PC-9 (cell line): ENCODE results near the gene HJV. TPM values are rescaled to one million over a fixed set of nuclear protein-coding genes. Genes with fewer than 3 reads are reported as not detected.

ENCODE experiments used
- BruUV-seq: library from RNA; stranded (reverse); fragments of 400-500 nt; replicated peaks from 2 replicates; lab custom pipeline; 2021; lab: Mats Ljungman, UMichigan
- CTCF ChIA-PET: fragments of 300-600 bp; sonication (Branson Sonifier 250); formaldehyde crosslinking; loops from one replicate; lab custom pipeline; 2022; ENCODE audit warnings: antibody characterized with exemption; lab: Charles Lee
- POLR2A ChIA-PET: fragments of 300-600 bp; sonication (Branson Sonifier 250); formaldehyde crosslinking; loops from one replicate; lab custom pipeline; 2022; ENCODE audit warnings: antibody characterized with exemption; ENCODE audit not compliant: unreplicated experiment; lab: Charles Lee
- DNase-seq, 2 experiments: peaks; one replicate each; pipeline versions ENCODE4 v3.0.0 to v3.0.0-alpha.2; 2015 to 2022; ENCODE audit warnings: mixed read lengths in 1 of 2
- H2AFZ ChIP-seq: fragments of 200-600 bp; sonication (generic); 2 replicates; pipeline ENCODE4 v1.8.1; 2017; ENCODE audit warnings: antibody characterized with exemption
- H3F3A ChIP-seq: fragments of 200-600 bp; sonication (generic); 2 replicates; pipeline ENCODE4 v1.8.1; 2017; ENCODE audit warnings: antibody characterized with exemption, mild to moderate bottlenecking, low read depth; ENCODE audit not compliant: insufficient read depth
- H3K27ac ChIP-seq: fragments of 200-600 bp; sonication (generic); 2 replicates; pipeline ENCODE4 v1.6.1; 2016; ENCODE audit warnings: mixed run types
- H3K27me3 ChIP-seq: fragments of 200-600 bp; sonication (generic); 2 replicates; pipeline ENCODE4 v1.6.1; 2016; ENCODE audit warnings: low read depth, mixed run types; ENCODE audit not compliant: insufficient read depth
- H3K36me3 ChIP-seq: fragments of 200-600 bp; sonication (generic); 2 replicates; pipeline ENCODE4 v1.6.1; 2016; ENCODE audit warnings: low read depth, mixed run types
- H3K4me1 ChIP-seq: fragments of 200-600 bp; sonication (generic); replicated peaks from 2 replicates; pipeline ENCODE4 v1.6.1; 2016; ENCODE audit warnings: mixed run types; ENCODE audit not compliant: insufficient read depth
- H3K4me2 ChIP-seq: fragments of 200-600 bp; sonication (generic); 2 replicates; pipeline ENCODE4 v1.6.1; 2017; ENCODE audit warnings: mixed run types
- H3K4me3 ChIP-seq: fragments of 200-600 bp; sonication (generic); 2 replicates; pipeline ENCODE4 v1.6.1; 2016; ENCODE audit warnings: mixed run types
- H3K79me2 ChIP-seq: fragments of 200-600 bp; sonication (generic); 2 replicates; pipeline ENCODE4 v1.6.1; 2017; ENCODE audit warnings: low read depth, mixed run types
- H3K9me2 ChIP-seq: fragments of 200-600 bp; sonication (generic); 2 replicates; pipeline ENCODE4 v1.8.1; 2017; ENCODE audit warnings: mild to moderate bottlenecking; ENCODE audit not compliant: insufficient read depth
- H3K9me3 ChIP-seq: fragments of 200-600 bp; sonication (generic); 2 replicates; pipeline ENCODE4 v1.8.1; 2016; ENCODE audit warnings: low read depth; ENCODE audit not compliant: insufficient read depth
- H4K20me1 ChIP-seq: fragments of 200-600 bp; sonication (generic); 2 replicates; pipeline ENCODE4 v1.8.1; 2017; ENCODE audit not compliant: insufficient read depth
- EZH2 ChIP-seq: fragments of 200-600 bp; sonication (generic); IDR thresholded peaks from 2 replicates; pipeline ENCODE4 v1.8.0; 2017; ENCODE audit warnings: antibody characterized with exemption, low read depth
- intact Hi-C: fragments of 100-400 bp; cut with micrococcal nuclease; formaldehyde crosslinking; loops from one replicate; pipeline ENCODE4 v1.10.0; 2022; ENCODE audit not compliant: unreplicated experiment
- total RNA-seq: library from RNA; stranded (reverse); gene quantifications from 2 replicates; pipeline ENCODE4 v1.2.3, GENCODE V29; 2021
- TF ChIP-seq, protein P1 (sequence below): fragments of 200-600 bp; sonication (generic); conservative IDR thresholded peaks from 2 replicates; pipeline ENCODE4 v1.6.1; 2017; ENCODE audit warnings: mixed run types, antibody characterized with exemption, mild to moderate bottlenecking, moderate library complexity

HJV gene
- total RNA-seq, 1 experiment from 2014 or later = not detected

DNA sequence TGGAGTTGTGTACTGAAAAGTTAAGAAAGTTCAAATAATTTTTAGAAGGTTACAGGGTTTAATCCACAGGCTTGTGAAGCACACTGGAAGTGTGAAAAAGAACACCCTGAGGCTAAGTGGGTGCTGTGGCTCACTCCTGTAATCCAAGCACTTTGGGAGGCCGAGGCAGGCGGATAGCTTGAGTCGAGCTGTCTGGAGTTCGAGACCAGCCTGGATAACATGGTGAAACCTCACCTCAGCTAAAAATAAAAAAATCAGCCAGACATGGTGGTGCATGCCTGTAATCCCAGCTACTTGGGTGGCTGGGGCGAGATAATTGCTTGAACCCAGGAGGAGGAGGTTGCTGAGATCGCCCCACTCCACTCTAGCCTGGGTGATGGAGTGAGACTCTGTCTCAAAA lies 35.0 kb downstream of the HJV start:
- Histone ChIP-seq H3K9me3 (no peaks in the 10 kb centered on the region), H2AFZ (no peak overlapping the region), H3K27ac (peak overlapping the region; percentile 36), H3K4me3 (no peak overlapping the region), H4K20me1 (no peaks in the 10 kb centered on the region), H3K79me2 (no peaks in the 10 kb centered on the region), H3K4me2 (peak overlapping the region; percentile 53), H3K27me3 (no peaks in the 10 kb centered on the region), H3K9me2 (no peaks in the 10 kb centered on the region), H3K36me3 (no peaks in the 10 kb centered on the region), H3F3A (peaks cover 39% of the 10 kb centered on the region), H3K4me1 (peaks cover 49% of the 10 kb centered on the region)
- ChIA-PET CTCF (interaction anchor here (0.7 kb wide), 1 partner anchor 124 kb away, joined by 4 read pairs; no protein-coding TSS in a partner anchor), POLR2A (no interaction called here)
- no TSS peak for BruUV-seq
- no peak for DNase-seq
- intact Hi-C loops = no loop called here
- TF ChIP-seq EZH2 = no peak
- TF ChIP-seq, protein P1, sequence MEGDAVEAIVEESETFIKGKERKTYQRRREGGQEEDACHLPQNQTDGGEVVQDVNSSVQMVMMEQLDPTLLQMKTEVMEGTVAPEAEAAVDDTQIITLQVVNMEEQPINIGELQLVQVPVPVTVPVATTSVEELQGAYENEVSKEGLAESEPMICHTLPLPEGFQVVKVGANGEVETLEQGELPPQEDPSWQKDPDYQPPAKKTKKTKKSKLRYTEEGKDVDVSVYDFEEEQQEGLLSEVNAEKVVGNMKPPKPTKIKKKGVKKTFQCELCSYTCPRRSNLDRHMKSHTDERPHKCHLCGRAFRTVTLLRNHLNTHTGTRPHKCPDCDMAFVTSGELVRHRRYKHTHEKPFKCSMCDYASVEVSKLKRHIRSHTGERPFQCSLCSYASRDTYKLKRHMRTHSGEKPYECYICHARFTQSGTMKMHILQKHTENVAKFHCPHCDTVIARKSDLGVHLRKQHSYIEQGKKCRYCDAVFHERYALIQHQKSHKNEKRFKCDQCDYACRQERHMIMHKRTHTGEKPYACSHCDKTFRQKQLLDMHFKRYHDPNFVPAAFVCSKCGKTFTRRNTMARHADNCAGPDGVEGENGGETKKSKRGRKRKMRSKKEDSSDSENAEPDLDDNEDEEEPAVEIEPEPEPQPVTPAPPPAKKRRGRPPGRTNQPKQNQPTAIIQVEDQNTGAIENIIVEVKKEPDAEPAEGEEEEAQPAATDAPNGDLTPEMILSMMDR = no peak

DNA sequence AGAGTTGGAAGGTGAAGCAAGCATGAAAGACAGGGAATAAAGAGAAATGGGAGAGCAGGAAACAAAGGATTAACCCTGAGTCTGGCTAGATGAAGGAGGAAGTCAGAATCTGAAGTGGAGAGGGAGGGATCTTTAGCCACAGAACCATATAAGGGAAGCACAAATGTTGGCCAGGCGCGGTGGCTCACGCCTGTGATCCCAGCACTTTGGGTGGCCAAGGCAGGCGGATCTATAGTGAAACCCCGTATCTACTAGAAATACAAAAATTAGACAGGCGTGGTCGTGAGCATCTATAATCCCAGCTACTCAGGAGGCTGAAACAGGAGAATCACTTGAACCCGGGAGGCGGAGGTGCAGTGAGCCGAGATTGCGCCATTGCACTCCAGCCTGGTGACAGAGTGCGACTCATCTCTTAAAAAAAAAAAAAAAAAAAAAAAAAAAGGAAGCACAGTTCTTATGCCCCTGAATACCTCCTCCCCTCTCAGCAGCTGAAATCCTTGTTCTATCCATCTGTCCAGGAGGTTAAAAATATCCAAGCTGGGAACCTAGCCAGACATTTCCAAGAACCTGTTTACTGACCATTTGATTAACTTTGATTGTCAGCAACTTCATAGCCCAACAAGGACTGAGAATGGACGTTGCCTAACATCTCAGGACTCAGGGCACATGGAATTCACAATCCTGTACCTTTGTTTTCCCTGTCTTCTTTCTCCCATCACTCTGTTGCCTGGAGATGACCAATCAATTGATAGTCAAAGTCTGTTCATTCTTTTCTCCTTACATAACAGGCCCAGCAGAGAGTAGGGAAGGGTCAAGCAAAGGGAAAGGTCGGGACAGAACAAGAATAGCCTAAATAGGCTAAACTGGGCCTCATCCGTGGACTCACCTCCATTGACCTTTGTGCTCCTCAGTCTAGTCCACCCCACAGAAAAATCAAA lies 35.8 kb downstream of the HJV start:
- peaks cover 31% of the 10 kb centered on the region for H3F3A ChIP-seq
- no peak overlapping the region for H2AFZ ChIP-seq
- peak overlapping the region; percentile 53 for H3K4me2 ChIP-seq
- no peaks in the 10 kb centered on the region for H3K9me3 ChIP-seq
- H3K9me2 ChIP-seq = no peaks in the 10 kb centered on the region
- TF ChIP-seq, protein P1 = no peak
- TF ChIP-seq EZH2 = no peak
- peaks cover 46% of the 10 kb centered on the region for H3K4me1 ChIP-seq
- POLR2A ChIA-PET = interaction anchor here (0.7 kb wide), 2 partner anchors 8 to 244 kb away, joined by 3 to 6 read pairs; no protein-coding TSS in a partner anchor
- no peaks in the 10 kb centered on the region for H3K36me3 ChIP-seq
- DNase-seq = peak; percentile 33 to 78
- TSS peak; percentile 36 for BruUV-seq
- no peaks in the 10 kb centered on the region for H4K20me1 ChIP-seq
- H3K79me2 ChIP-seq = no peaks in the 10 kb centered on the region
- CTCF ChIA-PET = no interaction called here
- H3K27ac ChIP-seq = peak overlapping the region; percentile 40
- intact Hi-C loops = loop anchor here (1.0 kb wide), 1 partner anchor 11 kb away; the partner anchor contains the start of gene TXNIP
- no peak overlapping the region for H3K4me3 ChIP-seq
- no peaks in the 10 kb centered on the region for H3K27me3 ChIP-seq

DNA sequence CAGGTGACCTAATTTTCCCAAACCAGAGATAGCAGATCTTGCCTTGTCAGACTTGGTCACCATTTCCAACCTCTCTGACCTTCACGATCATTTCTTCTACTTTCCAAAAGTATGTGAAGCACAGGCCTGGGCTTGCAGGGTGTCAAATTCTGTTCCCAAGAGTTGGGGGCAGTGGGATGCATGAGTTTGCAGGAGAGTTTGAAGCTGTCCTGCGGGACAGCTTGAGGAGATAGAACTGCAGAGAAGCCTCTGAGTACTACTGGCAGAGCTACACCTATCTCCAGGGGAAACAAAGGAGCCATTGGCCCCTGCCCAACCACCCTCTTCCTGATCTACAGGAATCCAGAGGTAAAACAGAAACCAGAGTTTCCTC lies 36.4 kb downstream of the HJV start:
- TF ChIP-seq, protein P1 = no peak
- no peak for TF ChIP-seq EZH2
- no peaks in the 10 kb centered on the region for H3K27me3 ChIP-seq
- no peak overlapping the region for H2AFZ ChIP-seq
- H3K4me1 ChIP-seq = peaks cover 46% of the 10 kb centered on the region
- no peaks in the 10 kb centered on the region for H3K79me2 ChIP-seq
- peaks cover 29% of the 10 kb centered on the region for H3F3A ChIP-seq
- H3K4me3 ChIP-seq = no peak overlapping the region
- BruUV-seq = TSS peak; percentile 63
- no peaks in the 10 kb centered on the region for H3K9me2 ChIP-seq
- H4K20me1 ChIP-seq = no peaks in the 10 kb centered on the region
- no peak for DNase-seq
- POLR2A ChIA-PET = no interaction called here
- H3K4me2 ChIP-seq = peak overlapping the region; percentile 43
- H3K36me3 ChIP-seq = no peaks in the 10 kb centered on the region
- H3K27ac ChIP-seq = peak overlapping the region; percentile 40
- CTCF ChIA-PET = no interaction called here
- intact Hi-C loops = loop anchor here (1.0 kb wide), 1 partner anchor 11 kb away; the partner anchor contains the start of gene TXNIP
- no peaks in the 10 kb centered on the region for H3K9me3 ChIP-seq
